Naive thymus-derived CD8-positive, alpha-beta T cell (primary cell): Measurements from ENCODE around the gene KPNA1. TPM values are rescaled to one million over a fixed set of nuclear protein-coding genes. Genes with fewer than 3 reads are reported as not detected.
"Not testable (repeated sequence)": the region's sequence is repeated elsewhere in the genome, so short reads cannot be mapped to it uniquely, and the experiment has no call there.

Source experiments
- ATAC-seq, 2 donors: fragments of 150-1000 bp; cut with Tn5 transposase in 1 of 2; sonication (Bioruptor Pico), chemical (Tn5 transposase) in 1 of 2; 1 replicate in 1 of 2; 2 replicates in 1 of 2; pipeline ENCODE4 v1.10.0; 2021; ENCODE audit warnings: mild to moderate bottlenecking in 2 of 2, moderate library complexity in 2 of 2
- POLR2A ChIA-PET: fragments of 350-600 bp; sonication (Branson Sonifier 250); formaldehyde crosslinking; loops from one replicate; lab custom pipeline; 2021; ENCODE audit warnings: antibody characterized with exemption; lab: Charles Lee
- DNase-seq, 10 donors: peaks; one replicate each; pipeline versions ENCODE4 v3.0.0 to v3.0.0-alpha.2; 2020 to 2022
- H3K27ac Mint-ChIP-seq, 10 donors: one replicate each; pipeline ENCODE4 v1.8.0; 2020 to 2022; ENCODE audit warnings: mild to moderate bottlenecking in 10 of 10, mixed read lengths in 10 of 10, moderate library complexity in 4 of 10, inconsistent platforms in 1 of 10
- H3K27me3 Mint-ChIP-seq, 5 donors: one replicate each; pipeline ENCODE4 v1.8.0; 2021 to 2022; ENCODE audit warnings: mixed read lengths in 5 of 5
- H3K36me3 Mint-ChIP-seq, 3 donors: one replicate each; pipeline ENCODE4 v1.8.0; 2020 to 2022; ENCODE audit warnings: mixed read lengths in 3 of 3, mild to moderate bottlenecking in 2 of 3, inconsistent platforms in 1 of 3
- H3K4me1 Mint-ChIP-seq, 4 donors: one replicate each; pipeline ENCODE4 v1.8.0; 2021 to 2022; ENCODE audit warnings: mixed read lengths in 4 of 4
- H3K4me3 Mint-ChIP-seq, 10 donors: one replicate each; pipeline ENCODE4 v1.8.0; 2020 to 2022; ENCODE audit warnings: mild to moderate bottlenecking in 10 of 10, mixed read lengths in 10 of 10, moderate library complexity in 6 of 10, inconsistent platforms in 1 of 10
- H3K9me3 Mint-ChIP-seq, 9 donors: one replicate each; pipeline ENCODE4 v1.8.0; 2020 to 2022; ENCODE audit warnings: mixed read lengths in 9 of 9, mild to moderate bottlenecking in 3 of 9, inconsistent platforms in 1 of 9, moderate library complexity in 1 of 9
- polyA plus RNA-seq, 3 donors: library from polyadenylated mRNA; unstranded; fragments of 300-500 nt; fragmentation: Illumina TruSeq; gene quantifications; one replicate each; pipeline ENCODE4 v1.2.3, GENCODE V29; 2021
- total RNA-seq, 8 experiments: library from RNA in 2 of 8; stranded (reverse) in 2 of 8; gene quantifications; one replicate each; pipeline ENCODE4 v1.2.3 and lab custom pipeline; 2021 to 2026

KPNA1 gene
- total and polyA plus RNA-seq, 5 experiments from 2014 or later = 36.9 to 78.2 (median 49.5) TPM

- H3K27ac Mint-ChIP-seq = peak overlapping the region in 4 of 10 donors; percentile 7 to 86 (median 24)
These were observed 13.8 kb downstream of the KPNA1 start for GRCh38 chr3:122500964-122501363.

DNA sequence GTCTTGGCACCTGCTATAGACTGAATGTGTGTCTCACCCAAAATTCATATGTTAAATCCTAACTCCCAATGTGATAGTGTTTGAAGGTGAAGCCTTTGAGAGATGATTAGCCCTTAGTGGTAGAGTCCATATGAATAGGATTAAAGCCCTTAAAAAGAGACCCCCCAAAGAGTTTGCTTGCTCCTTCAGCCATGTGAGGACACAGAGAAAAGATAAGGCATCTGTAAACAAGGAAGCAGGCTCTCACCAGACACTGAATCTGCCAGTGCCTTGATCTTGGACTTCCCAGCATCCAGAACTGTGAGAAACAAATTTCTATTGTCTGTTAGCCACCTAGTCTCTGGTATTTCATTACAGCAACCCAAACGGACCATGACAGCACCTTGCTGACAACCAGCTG, 16.6 kb downstream of the KPNA1 start:
- ATAC-seq = no peak

More at GRCh38 chr3:122500964-122501363, 13.8 kb downstream of the KPNA1 start:
- ATAC-seq, H3K9me3 Mint-ChIP-seq, H3K27me3 Mint-ChIP-seq, DNase-seq: not testable (repeated sequence)
- peaks cover 0 to 27% (median 13%) of the 10 kb centered on the region in 3 donors for H3K36me3 Mint-ChIP-seq
- POLR2A ChIA-PET = interaction anchor here (0.7 kb wide), 1 partner anchor 201 kb away, joined by 3 read pairs; no protein-coding TSS in a partner anchor
- H3K4me3 Mint-ChIP-seq = peak overlapping the region in 1 of 10 donors; percentile 1
- peaks cover 36 to 80% (median 73%) of the 10 kb centered on the region in 4 donors for H3K4me1 Mint-ChIP-seq

DNA sequence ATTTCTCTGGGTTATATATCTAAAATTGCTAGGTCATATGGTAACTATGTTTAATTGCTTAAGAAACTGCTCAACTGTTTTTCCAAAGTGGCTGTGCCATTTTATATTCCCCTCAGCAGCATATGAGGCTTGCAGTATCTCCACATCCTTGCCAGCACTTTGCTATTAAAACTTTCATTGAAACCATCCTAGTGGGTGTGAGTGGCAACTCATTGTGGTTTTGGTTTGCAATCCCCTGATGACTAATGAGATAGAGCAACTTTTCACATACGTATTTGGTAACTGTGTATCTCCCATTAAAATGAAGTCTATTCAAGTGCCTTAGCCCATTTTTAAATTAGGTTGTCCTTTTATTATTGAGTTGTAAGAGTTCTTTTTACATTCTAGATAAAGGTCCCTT, 17.3 kb downstream of the KPNA1 start:
- Mint-ChIP-seq H3K27me3 (no peaks in the 10 kb centered on the region), H3K4me1 (peaks cover 31 to 59% (median 51%) of the 10 kb centered on the region in 4 donors), H3K27ac (peak overlapping the region in 2 of 10 donors; percentile 17 to 66), H3K9me3 (no peaks in the 10 kb centered on the region), H3K36me3 (peaks cover 0 to 48% (median 14%) of the 10 kb centered on the region in 3 donors), H3K4me3 (no peak overlapping the region)
- POLR2A ChIA-PET = no interaction called here
- DNase-seq = peak in 2 of 10 donors; percentile 4 to 24
- peak; percentile 41 to 61 for ATAC-seq

More for the DNA sequence above, 16.6 kb downstream of the KPNA1 start:
- H3K27me3 Mint-ChIP-seq = no peaks in the 10 kb centered on the region
- H3K4me1 Mint-ChIP-seq = peaks cover 33 to 62% (median 56%) of the 10 kb centered on the region in 4 donors
- peaks cover 0 to 41% (median 11%) of the 10 kb centered on the region in 3 donors for H3K36me3 Mint-ChIP-seq
- POLR2A ChIA-PET = interaction anchor here (1.1 kb wide), 1 partner anchor 16 kb away, joined by 5 read pairs; the partner anchor contains the start of gene KPNA1
- no peak overlapping the region for H3K4me3 Mint-ChIP-seq
- H3K9me3 Mint-ChIP-seq = no peaks in the 10 kb centered on the region
- H3K27ac Mint-ChIP-seq = peak overlapping the region in 3 of 10 donors; percentile 17 to 66 (median 43)
- DNase-seq = no peak

DNA sequence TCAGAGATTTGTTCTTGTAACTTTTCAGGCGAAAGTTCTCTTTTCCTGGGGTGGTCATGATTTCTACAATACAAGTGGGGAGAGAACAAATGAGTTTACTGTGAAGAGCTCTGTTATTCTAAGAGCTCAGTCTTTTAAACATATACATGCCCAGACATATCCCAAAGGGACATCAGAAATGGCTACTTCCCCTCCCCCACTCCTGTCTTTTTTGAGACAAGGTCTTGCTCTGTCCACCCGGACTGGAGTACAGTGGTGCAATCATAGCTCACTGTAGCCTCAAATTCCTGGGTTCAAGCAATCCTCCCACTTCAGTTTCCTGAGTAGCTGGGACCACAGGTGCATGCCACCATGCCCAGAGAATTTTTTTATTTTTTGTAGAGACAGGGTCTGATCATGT, 18.2 kb downstream of the KPNA1 start:
- ATAC-seq (no peak), DNase-seq (no peak)
- POLR2A ChIA-PET = no interaction called here
- Mint-ChIP-seq H3K9me3 (no peaks in the 10 kb centered on the region), H3K27me3 (no peaks in the 10 kb centered on the region), H3K36me3 (peaks cover 0 to 54% (median 17%) of the 10 kb centered on the region in 3 donors), H3K27ac (peak overlapping the region in 2 of 10 donors; percentile 48 to 65), H3K4me1 (peaks cover 25 to 49% (median 41%) of the 10 kb centered on the region in 4 donors), H3K4me3 (no peak overlapping the region)

GRCh38 chr3:122493296-122493695, 21.4 kb downstream of the KPNA1 start:
- peaks cover 0 to 66% (median 30%) of the 10 kb centered on the region in 3 donors for H3K36me3 Mint-ChIP-seq
- H3K27ac Mint-ChIP-seq = peak overlapping the region in 1 of 10 donors; percentile 63

DNA sequence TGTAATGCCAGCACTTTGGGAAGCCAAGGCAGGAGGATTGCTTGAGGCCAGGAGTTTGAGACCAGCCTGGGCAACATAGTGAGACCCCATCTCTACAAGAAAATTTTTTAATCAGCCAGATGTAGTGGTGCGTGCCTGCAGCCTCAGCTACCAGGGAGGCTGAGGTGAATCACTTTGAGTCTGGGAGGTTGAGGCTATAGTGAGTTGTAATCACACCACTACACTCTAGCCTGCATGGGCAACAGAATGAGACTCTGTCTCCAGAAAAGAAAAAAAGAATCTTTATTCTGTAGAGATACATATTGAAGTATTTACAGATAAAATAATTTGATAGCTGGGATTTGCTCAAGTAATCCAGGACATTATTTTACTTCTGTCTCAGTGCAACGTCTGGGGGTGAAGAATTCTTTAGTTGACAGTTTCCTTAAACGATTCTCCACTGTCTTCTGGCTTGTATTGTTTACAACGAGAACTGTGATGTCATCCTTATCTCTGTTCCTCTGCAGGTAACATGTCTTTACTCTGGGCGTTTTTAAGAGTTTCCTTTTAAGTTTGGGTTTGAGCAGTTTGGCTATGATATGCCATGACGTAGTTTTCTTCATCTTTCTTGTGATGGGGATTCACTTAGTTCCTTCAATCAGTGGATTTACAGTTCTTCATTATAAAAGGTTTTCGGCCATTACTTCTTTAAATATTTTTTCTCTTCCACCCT, 26.3 kb downstream of the KPNA1 start:
- Mint-ChIP-seq H3K36me3 (peaks cover 0 to 60% (median 24%) of the 10 kb centered on the region in 3 donors), H3K27me3 (no peaks in the 10 kb centered on the region), H3K4me1 (peaks cover 12 to 37% (median 21%) of the 10 kb centered on the region in 4 donors), H3K4me3 (no peak overlapping the region), H3K9me3 (no peaks in the 10 kb centered on the region), H3K27ac (peak overlapping the region in 4 of 10 donors; percentile 13 to 73 (median 27))
- peak in 1 of 2 donors; percentile 44 for ATAC-seq
- no peak for DNase-seq
- POLR2A ChIA-PET = no interaction called here

More at GRCh38 chr3:122493296-122493695, 21.4 kb downstream of the KPNA1 start:
- Mint-ChIP-seq H3K4me1 (peaks cover 18 to 38% (median 25%) of the 10 kb centered on the region in 4 donors), H3K4me3 (peak overlapping the region in 1 of 10 donors; percentile 58), H3K27me3 (no peaks in the 10 kb centered on the region), H3K9me3 (no peaks in the 10 kb centered on the region)
- no peak for DNase-seq
- POLR2A ChIA-PET = no interaction called here
- no peak for ATAC-seq

DNA sequence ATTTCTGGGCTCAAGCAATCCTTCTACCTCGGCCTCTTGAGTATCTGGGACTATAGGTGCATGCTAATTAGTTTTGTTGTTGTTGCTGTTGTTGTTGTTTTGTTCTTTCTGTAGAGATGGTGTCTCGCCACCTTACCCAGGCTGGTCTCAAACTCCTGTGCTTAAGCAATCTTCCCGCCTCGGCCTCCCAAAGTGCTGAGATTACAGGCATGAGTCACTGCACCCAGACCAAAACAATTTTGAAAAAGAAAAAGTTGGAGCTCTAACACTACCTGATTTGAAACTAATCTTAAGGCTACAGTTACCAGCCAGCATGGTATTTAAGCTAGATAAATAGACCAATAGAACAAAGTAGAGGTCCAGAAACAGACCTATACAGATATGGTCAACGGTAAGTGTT, 29.8 kb downstream of the KPNA1 start:
- no peaks in the 10 kb centered on the region for H3K9me3 Mint-ChIP-seq
- H3K4me3 Mint-ChIP-seq = no peak overlapping the region
- H3K36me3 Mint-ChIP-seq = peaks cover 0 to 42% (median 15%) of the 10 kb centered on the region in 3 donors
- ATAC-seq = no peak
- peaks cover 17 to 52% (median 34%) of the 10 kb centered on the region in 4 donors for H3K4me1 Mint-ChIP-seq
- no peaks in the 10 kb centered on the region for H3K27me3 Mint-ChIP-seq
- peak overlapping the region in 2 of 10 donors; percentile 25 to 28 for H3K27ac Mint-ChIP-seq
- POLR2A ChIA-PET = no interaction called here
- no peak for DNase-seq

- POLR2A ChIA-PET = no interaction called here
- Mint-ChIP-seq H3K4me3 (no peak overlapping the region), H3K27me3 (no peaks in the 10 kb centered on the region), H3K4me1 (peaks cover 21 to 47% (median 40%) of the 10 kb centered on the region in 4 donors), H3K27ac (peak overlapping the region in 1 of 10 donors; percentile 70), H3K9me3 (no peaks in the 10 kb centered on the region), H3K36me3 (peaks cover 0 to 25% (median 12%) of the 10 kb centered on the region in 3 donors)
- ATAC-seq (no peak), DNase-seq (no peak)
These were observed 33.3 kb downstream of the KPNA1 start for GRCh38 chr3:122481390-122481789.

- no peak for DNase-seq
- peaks cover 43 to 74% (median 62%) of the 10 kb centered on the region in 4 donors for H3K4me1 Mint-ChIP-seq
- H3K36me3 Mint-ChIP-seq = peaks cover 0 to 21% (median 18%) of the 10 kb centered on the region in 3 donors
- ATAC-seq = no peak
- POLR2A ChIA-PET = no interaction called here
- H3K4me3 Mint-ChIP-seq = no peak overlapping the region
- peak overlapping the region in 1 of 10 donors; percentile 27 for H3K27ac Mint-ChIP-seq
- H3K9me3 Mint-ChIP-seq = no peaks in the 10 kb centered on the region
- no peaks in the 10 kb centered on the region for H3K27me3 Mint-ChIP-seq
These were observed 38.2 kb downstream of the KPNA1 start for GRCh38 chr3:122476532-122476931.

GRCh38 chr3:122475316-122475715, 39.4 kb downstream of the KPNA1 start:
- H3K27me3 Mint-ChIP-seq = no peaks in the 10 kb centered on the region
- no peaks in the 10 kb centered on the region for H3K9me3 Mint-ChIP-seq
- ATAC-seq = no peak
- H3K4me1 Mint-ChIP-seq = peaks cover 47 to 80% (median 67%) of the 10 kb centered on the region in 4 donors
- no peak overlapping the region for H3K27ac Mint-ChIP-seq
- peaks cover 0 to 21% (median 18%) of the 10 kb centered on the region in 3 donors for H3K36me3 Mint-ChIP-seq
- no peak overlapping the region for H3K4me3 Mint-ChIP-seq
- DNase-seq = no peak
- POLR2A ChIA-PET = no interaction called here

GRCh38 chr3:122469659-122470058, 45.1 kb downstream of the KPNA1 start:
- Mint-ChIP-seq H3K27me3 (no peaks in the 10 kb centered on the region), H3K4me3 (peak overlapping the region in 8 of 10 donors; percentile 30 to 79 (median 68)), H3K4me1 (peaks cover 46 to 73% (median 66%) of the 10 kb centered on the region in 4 donors), H3K27ac (peak overlapping the region in 7 of 10 donors; percentile 28 to 90 (median 49)), H3K36me3 (peaks cover 0 to 31% (median 2%) of the 10 kb centered on the region in 3 donors), H3K9me3 (no peaks in the 10 kb centered on the region)
- POLR2A ChIA-PET = no interaction called here
- ATAC-seq (peak; percentile 68 to 79), DNase-seq (peak in 3 of 10 donors; percentile 13 to 49 (median 44))

DNA sequence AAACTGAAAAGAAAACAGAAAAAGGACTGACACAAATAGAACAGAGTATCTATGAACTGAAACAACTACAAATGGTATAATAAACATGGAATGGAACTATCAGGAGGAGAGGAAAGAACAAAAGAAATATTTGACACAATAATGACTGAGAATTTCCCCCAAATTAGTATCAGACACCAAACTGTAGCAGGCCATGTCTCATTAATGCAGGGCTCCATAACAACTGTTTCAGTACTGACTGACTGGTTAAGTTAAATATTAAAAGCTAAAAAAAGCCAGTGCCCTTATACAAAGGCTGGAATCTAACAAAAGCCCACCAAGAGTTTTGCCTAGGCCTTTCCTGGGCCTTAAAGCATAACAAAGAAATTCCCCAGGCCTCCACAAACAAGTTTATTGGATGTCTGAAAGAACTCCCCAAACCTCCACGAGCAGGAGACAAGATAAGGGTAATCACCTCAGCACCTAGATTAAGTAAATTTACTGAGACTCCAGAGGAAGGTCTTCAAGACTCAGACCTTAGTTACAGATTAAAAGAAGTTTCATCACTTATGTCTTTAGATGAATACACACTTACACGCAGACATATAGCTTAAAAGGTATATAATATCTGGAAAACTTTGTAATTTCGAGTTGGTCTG, 45.7 kb downstream of the KPNA1 start:
- ATAC-seq = no peak
- no peak for DNase-seq
- POLR2A ChIA-PET = no interaction called here
- Mint-ChIP-seq H3K27ac (peak overlapping the region in 4 of 10 donors; percentile 28 to 84 (median 42)), H3K4me3 (peak overlapping the region in 5 of 10 donors; percentile 62 to 79 (median 74)), H3K9me3 (no peaks in the 10 kb centered on the region), H3K36me3 (peaks cover 0 to 29% (median under 1%) of the 10 kb centered on the region in 3 donors), H3K4me1 (peaks cover 40 to 66% (median 59%) of the 10 kb centered on the region in 4 donors), H3K27me3 (no peaks in the 10 kb centered on the region)
